HG03039 (cell line): Measurements from ENCODE around the gene RCAN3.
"Not testable (repeated sequence)": the region's sequence is repeated elsewhere in the genome, so short reads cannot be mapped to it uniquely, and the experiment has no call there.

Source experiments
- ATAC-seq: cut with Tn5 transposase; IDR thresholded peaks from one replicate; pipeline ENCODE4 v1.9.1; 2021; ENCODE audit warnings: mild to moderate bottlenecking, moderate library complexity; ENCODE audit not compliant: unreplicated experiment

RCAN3 gene

GRCh38 chr1:24548070-24548469 lies 45.4 kb downstream of the RCAN3 start:
- ATAC-seq, result no peak

GRCh38 chr1:24549210-24549609 lies 46.6 kb downstream of the RCAN3 start:
- not testable (repeated sequence) for ATAC-seq

DNA sequence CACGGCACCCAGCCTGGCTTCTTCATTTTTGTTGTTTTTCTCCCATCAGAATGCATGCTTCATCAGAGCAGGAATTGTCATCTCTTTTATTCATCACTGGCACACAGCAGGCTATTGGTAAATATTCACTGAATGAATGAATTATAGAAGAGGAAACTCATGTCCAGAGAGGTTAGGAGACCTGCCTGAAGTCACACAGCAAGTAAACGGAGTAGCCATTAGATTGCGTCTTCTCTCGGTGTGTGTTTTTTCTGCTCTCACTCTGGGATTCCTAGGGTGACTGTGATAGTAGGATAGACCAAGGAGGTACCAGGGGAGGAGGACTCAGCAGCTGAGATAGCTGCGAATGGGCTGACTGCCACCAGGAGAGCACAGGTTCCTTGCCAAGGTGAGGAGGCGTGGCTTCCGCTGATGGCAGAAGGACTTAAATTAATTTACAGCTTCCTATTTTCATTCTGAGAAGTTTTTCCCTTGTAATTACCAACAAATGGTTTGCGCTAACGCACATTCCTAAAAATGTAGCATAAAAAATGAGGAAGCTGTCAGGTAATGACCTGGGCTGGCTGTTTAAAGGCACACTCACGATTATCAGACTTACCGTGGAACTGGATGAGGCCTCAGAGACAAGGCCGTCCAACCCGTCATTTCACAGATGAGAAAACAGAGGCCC lies 48.8 kb downstream of the RCAN3 start:
- ATAC-seq, result no peak

- no peak for ATAC-seq
These were observed 49.4 kb downstream of the RCAN3 start for GRCh38 chr1:24551960-24552571.

DNA sequence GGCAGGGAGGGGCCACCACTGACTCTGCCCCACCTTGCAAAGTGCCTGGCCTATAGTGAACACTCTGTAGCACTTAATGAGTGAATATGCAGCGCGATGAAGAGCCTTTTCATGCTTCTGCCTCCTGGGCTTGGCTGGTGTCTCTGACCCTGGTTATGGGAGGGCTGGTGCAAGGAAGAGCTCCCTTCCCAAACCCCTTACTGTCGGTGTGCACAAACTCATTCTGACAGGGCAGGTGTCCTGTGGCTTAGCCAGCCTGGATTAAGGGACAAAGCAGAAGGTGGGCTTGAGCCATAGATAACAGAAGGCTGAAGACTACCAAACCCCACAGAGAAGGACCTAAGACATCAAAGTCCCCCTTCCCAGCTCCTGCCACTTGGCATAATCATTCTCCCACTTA lies 51.3 kb downstream of the RCAN3 start:
- no peak for ATAC-seq

DNA sequence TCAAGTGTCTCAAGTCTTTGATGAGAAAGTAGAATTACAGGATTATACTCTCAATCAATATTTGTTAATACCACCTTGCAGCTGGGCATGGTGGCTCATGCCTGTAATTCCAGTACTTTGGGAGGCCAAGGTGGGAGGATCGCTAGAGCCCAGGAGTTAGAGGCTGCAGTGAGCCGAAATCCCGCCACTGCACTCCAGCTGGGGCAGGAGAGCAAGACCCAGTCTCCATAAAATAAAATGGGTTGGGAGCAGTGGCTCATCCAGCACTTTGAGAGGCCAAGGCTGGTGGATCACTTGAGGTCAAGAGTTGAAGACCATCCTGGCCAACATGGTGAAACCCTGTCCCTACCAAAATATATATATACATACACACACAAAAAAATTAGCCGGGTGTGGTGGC lies 52.1 kb downstream of the RCAN3 start:
- ATAC-seq, result no peak

DNA sequence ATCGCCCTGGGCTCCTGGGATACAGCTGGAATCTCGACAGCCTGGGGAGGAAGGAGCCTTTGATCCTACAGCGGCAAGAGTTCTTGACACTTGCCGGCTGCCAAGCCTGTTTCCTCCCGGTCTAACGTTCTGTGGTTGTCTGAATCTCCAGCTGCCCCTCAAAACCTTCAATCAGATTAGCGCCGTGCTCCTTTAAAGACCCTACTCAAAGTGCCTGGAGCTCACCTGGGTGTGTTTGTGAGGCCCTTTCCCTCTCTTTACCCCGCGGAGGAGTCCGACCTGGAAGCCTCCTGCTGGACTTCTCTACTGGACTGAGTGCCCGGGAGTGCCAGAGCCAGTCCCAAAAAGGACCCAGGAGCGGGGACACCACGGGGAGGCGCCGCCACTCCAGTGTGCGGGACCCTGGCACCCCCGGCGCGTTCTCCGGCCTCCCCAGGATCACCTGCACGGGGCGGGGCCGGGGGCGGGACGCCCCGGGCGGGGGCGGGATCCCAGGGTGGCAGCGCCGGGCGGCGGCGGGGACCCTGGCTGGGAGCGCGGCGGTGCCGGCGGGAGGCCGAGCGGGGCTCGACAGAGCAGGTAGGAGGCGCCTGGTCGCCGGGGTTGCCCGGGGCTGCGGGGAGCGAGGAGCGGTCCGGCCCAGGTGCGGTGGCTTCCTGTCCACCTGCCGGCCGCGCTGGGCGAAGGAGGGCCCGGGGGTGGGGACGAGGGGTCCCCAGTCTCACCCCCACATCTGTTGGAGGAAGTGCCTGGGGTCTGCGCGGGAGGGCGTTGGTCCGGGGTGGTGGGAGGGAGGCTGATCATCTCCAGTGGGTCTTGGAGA lies 53.2 kb downstream of the RCAN3 start, which contains the start of gene NCMAP:
Gene NCMAP (plus strand): TSS at position 497 of the 823 bp plus-strand sequence. CDS start 39,344 bp downstream, outside the sequence.
- no peak for ATAC-seq

DNA sequence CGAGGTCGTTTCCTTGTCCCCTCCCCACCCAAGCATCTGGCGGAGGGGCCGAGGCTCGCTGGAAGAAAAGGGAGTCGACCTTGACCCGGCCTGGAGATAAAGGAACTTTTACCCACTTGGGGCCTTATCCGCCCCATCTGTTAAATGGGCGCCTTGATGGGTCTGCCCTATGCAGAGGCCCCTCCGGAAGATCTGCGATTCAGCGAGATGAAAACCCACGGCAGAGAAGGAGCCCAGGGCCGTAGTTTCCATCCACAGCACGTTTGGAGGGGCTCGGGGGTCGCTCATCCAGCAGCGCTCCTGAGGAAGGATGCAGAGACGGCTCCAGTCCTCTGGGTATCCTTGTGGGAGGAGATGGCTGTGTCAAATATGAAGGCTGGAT lies 53.8 kb downstream of the RCAN3 start:
- no peak for ATAC-seq

GRCh38 chr1:24557220-24557619 lies 54.6 kb downstream of the RCAN3 start:
- no peak for ATAC-seq

- no peak for ATAC-seq
These were observed 55.1 kb downstream of the RCAN3 start for GRCh38 chr1:24557711-24558131.

DNA sequence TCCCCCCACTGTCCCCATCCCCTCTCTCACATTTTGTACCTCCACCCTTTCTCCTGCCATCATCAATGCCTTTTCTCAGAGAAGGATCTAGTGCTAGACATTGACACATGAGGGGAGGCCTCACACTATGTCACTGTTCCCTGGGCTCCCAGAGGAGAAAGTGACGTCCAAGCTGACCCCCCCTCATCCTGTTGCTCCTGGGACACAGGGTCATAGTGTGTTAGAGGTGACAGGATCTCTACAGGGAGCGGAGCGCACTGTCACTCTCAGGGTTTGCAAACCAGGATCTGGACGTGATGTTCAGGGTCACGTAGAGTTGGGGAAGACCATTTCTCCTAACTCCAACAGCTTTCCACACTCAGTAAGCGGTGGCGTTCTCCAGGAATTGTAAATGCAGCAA lies 55.8 kb downstream of the RCAN3 start:
- ATAC-seq, result no peak

DNA sequence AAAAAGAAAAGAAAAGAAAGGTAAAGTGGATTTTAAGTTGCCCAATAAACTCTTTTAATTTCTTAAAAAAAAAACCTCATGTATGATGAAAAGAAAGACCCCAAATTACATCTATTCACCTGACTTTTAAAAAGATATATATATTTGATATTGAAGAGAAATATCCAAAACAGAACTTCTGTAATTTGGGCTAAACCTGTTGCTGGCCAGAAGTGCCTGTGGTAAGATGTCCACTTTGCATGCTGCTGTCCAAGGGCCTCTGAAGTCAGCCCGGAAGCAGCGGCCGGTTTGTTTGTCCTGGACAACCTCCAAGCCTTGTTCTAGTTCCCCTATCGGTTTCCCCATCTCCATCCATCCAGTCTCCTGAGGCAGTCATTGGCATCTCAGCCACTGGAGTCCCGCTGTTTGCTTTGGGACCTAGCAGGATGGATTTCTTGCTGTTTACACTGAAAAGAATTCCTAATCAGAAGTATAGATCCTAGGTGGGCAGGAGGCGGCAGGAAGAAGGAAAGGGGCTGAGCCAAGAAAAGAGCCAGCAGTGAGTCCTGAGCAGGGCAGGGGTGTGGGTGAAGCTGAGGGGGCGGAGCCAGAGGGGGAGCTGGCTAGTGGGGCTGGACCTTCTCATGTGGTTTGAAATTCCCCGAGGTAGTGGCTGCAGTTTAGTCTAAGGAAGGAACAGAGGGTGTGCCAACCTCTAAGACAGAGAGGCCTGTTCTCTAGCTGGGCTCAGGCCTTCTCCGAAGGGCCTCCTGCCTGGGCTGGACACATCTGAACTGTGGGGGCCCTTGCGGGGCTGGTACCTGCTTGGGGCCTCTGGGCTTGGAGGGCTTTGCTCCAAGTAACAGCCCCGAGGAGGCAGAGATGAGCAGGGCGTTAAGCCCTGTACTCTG lies 56.5 kb downstream of the RCAN3 start:
- ATAC-seq, result no peak

GRCh38 chr1:24560361-24560760 lies 57.7 kb downstream of the RCAN3 start:
- ATAC-seq, result no peak

DNA sequence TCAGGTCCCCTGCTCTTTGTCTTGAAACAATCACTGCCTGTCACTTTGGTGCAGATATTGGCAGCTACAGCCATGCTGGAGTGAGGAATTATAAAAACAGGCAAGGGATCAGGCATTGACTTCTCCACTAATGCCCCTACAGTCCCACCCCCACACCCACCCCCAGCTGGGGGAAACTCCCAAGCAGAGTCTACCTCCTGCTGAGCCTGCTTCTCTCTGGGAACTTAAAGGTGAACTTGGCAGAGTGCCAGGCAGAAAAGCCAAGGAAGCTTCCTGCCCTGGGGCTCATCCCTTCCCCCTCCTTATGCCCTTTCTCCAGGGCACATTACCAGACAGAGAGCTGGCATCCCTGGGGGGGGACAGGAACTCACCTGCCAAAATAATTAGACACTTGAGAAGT lies 60.0 kb downstream of the RCAN3 start:
- ATAC-seq, result no peak

- no peak for ATAC-seq
These were observed 62.1 kb downstream of the RCAN3 start for GRCh38 chr1:24564695-24565094.

- ATAC-seq, result no peak
These were observed 63.7 kb downstream of the RCAN3 start for GRCh38 chr1:24566236-24566867.

DNA sequence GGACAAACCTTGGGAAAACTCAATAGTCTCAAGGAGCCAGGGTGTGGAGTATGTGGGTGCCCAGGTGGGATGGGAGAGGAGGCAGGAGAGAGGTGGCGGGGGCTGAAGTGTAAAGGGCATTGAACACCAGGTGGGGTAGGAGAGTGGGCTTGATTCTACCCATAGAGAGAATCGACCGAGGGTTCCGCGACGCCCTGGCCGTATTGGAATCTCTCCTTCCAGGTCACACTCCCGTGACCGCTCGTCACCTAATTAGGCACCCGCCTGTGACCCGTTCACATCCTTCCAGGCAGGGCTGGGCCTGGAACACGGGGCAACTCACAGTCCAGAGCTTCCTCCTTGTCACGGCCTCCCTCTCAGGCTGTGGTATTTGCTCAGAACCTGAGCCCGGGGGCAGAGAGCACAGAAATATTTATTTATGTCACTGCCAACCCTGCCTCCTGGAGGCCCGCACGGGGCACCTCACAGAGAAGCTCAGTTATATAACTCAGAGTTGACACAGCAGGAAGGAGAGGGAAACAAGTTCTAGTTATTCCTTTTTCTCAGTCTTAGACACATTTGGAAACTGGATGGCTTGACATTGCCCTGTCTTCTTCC lies 65.3 kb downstream of the RCAN3 start:
- no peak for ATAC-seq

DNA sequence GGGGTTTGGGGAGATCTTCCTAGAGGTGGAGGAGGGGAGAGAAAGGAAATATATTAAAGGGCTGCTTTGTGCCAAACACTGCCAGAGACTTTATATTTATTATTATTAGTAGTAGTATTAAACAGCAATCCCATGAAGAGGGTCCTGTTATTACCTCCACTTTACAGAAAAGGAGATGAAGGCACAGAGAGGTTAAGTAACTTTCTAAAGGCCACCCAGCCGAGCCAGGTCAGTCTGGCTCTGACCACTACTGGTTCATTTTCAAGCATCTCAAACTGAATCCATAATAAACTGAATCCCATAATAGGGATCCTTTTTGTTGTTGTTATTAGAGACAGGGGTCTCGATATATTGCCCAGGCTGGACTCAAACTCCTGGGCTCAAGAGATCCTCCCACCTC lies 65.8 kb downstream of the RCAN3 start:
- ATAC-seq, result no peak

GRCh38 chr1:24570265-24571125 lies 67.9 kb downstream of the RCAN3 start:
- no peak for ATAC-seq
